Left ventricle myocardium superior (tissue), 1 donor: ENCODE data around the gene BCAS4. TPM values are rescaled to one million over a fixed set of nuclear protein-coding genes. Genes with fewer than 3 reads are reported as not detected.

Experiments
- ATAC-seq: fragments of 200-7000 bp; cut with Tn5 transposase; one replicate; pipeline ENCODE4 v1.9.1; 2020; ENCODE audit warnings: mild to moderate bottlenecking, moderate library complexity
- DNase-seq: peaks from one replicate; pipeline ENCODE4 v3.0.0-alpha.2; 2020
- intact Hi-C: fragments of 100-400 bp; cut with micrococcal nuclease; formaldehyde crosslinking; loops from one replicate; pipeline ENCODE4 v1.11.0; 2022
- total RNA-seq: library from RNA; stranded (reverse); fragmentation: NEBNext Ultra II Directional; extraction: Animal tissue kit (Norgen Biotek cat#: 25700); gene quantifications from one replicate; pipeline ENCODE4 v1.2.1, GENCODE V29; 2021
- donor health status: DM: no; HTN: yes; CAD: no; lungs with severe emphysema.

The BCAS4 gene
- total RNA-seq, 1 donor from 2014 or later, result 3.2 TPM

DNA sequence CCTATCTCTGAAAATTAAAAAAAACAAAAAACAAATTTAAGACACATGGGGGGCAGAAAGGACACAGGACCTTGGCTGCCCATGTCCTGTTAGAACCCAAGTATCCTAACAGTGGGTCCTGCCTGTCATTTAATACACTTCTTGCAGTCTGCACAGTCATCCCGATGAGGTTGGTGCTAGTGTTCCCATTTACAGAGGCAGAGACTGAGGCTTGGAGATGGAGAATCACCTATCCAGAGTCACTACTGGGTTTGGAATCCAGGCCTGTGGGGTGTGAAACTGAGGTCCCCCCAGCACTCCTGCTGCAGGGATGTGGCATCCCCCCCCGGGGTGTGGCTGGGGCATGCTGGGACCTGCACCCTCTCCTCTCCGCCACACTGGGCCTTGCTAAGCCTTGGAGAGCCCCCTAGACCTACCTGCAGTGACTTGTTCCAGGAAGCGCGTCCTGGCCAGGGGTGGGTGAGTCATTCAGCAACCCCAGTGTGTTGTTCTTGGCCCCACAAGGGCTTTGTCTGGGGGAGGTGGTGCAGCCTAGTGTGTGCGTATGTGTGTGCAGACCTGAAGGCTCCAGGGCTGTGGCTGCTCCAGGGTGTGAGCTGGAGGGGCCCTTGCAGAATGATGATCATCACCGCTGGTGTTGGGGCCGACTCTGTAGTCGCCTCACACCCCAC lies 49.7 kb downstream of the BCAS4 start:
- DNase-seq (no peak), ATAC-seq (no peak)
- intact Hi-C loops, result no loop called here

DNA sequence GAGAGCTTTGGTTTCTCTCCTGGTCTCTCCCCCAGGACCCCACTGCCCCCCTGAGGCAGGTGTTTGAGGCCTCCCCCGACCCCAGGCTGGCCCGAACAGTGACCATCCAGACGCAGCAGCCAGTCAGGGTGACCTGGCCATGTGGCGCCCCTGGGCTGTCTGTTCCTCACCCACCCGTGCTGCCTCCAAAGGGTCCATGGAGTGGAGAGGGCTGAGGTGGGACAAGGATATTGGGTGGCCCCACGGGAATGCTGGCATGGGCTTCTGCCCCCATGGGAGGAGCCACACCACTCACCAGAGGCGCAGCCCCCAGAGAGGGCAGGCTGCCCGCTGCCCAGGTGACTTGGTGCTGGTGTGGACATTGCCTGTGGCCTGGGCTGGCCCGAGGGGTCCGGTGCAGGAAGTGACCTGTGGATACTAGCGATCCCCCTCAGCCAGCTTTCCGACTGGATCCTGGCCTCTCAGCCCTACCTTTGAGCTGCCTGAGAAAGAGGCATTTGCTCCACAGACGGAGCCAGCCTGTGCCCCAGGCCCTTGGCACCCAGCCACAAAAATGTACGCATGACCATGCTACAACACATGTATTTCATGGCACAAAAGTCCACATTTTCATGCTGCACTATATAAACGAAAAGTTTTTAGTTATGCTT lies 50.8 kb downstream of the BCAS4 start:
- ATAC-seq (no peak), DNase-seq (no peak)
- intact Hi-C loops, result no loop called here

DNA sequence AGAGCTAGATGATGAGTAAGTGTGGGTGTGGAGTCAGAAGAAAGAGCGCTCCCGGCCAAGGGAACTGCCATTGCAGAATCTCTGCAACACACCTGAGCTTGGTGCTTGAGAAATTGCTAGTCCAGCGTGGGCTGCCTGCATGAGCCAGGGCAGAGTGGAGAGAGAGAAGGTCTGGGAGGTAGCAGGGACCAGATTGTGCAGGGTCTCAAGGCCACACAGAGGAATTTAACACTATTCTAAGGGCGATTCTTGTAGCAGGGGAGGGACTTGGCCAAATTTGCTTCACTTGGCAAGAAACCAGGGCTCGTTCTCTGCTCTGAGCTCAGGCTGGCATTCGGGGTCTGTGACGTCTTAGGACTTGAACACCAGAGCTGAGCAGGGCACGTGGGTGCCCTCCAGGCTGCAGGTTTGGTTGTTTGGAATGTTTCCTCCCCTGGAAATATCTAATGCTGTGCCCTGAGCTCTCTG lies 53.5 kb downstream of the BCAS4 start:
- intact Hi-C loops, result no loop called here
- DNase-seq (peak; percentile 47), ATAC-seq (peak; percentile 83)

DNA sequence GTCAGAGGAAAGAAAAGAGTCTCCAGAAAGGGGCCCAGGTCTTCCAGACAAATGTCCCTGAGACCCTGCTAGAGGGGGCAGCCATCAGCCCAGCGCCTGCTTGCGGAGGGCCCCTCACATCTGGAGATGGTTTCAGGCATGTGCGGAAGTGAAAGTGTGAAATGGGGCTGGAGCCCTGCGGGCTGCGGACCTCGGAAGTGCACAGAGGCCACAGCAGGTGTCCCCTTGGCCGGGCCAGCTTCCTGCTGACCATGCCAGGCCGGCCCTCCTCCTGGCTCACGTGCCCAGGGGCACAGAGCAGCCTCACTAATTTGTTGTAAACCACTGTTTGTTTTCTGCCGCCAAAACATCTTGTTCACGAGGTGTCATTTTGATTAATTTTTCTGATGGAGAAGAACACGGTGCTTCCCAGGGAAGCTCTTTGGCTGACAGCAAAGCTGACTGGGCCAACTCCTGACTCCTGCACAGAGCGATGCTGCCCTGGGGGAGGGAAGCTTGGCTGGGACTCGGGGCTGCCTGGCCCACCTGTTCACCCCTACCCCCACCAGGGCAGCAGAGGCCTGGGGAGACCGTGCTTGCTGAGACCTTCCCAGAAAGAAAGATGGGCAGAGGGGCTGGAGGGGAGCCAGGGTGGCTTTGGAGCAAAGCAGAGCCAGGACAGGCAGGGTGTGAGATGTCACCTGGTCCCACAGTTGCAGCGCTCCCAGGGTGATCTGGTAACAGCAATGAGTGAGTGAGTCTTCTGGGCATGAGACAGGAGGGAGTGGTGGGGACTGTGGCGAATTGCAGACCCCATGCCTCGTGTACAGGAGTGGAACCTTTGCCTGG lies 54.2 kb downstream of the BCAS4 start:
- ATAC-seq (peak; percentile 68), DNase-seq (peak; percentile 41)
- intact Hi-C loops, result no loop called here

DNA sequence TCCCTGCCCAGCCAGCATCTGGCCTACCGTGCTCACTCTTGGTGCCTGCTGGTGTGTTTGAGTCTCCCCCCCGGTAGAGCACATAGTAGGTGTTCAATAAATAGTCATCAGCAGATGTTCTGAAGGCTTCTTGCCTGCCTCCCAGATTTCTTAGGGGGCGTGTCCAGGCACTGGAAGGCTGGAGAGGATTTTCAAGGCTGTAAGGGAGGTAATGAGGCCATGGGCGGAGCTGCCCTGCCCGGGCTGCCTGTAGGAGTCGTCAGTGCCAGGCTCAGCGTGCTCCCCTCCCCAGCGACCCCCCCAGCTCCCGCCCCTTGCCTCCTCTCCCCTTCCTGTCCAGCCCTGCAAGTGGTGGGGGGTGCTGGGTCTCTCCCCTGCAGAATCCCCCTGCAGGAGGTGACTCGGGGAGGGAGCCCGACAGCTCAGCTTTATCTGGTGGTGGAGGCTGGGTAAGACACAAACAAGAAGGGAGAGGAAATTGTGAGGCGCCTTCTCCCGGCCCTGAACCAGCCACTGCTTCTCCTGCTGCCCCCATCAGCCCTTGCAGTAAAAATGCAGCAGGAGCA lies 55.9 kb downstream of the BCAS4 start:
- ATAC-seq, result no peak
- DNase-seq, result no peak
- intact Hi-C loops, result no loop called here

DNA sequence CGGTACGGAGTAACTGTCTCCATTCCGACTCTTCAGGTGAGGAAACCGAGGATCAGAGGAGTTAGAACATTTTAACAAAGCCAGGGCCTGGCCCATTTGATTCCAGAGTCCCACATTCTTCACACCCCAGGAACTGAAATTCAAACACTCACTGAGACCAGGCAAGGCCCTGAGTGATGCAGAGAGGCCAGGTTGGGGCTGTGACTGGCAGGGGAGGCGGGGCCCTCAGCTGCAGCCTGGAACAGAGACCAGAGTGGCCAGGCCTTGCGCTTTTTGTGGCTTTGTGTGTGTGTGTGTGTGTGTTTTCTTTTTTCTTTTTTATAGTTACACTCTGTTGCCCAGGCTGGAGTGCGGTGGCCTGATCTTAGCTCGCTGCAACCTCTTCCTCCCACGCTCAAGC lies 57.2 kb downstream of the BCAS4 start:
- ATAC-seq (no peak), DNase-seq (no peak)
- intact Hi-C loops, result no loop called here

DNA sequence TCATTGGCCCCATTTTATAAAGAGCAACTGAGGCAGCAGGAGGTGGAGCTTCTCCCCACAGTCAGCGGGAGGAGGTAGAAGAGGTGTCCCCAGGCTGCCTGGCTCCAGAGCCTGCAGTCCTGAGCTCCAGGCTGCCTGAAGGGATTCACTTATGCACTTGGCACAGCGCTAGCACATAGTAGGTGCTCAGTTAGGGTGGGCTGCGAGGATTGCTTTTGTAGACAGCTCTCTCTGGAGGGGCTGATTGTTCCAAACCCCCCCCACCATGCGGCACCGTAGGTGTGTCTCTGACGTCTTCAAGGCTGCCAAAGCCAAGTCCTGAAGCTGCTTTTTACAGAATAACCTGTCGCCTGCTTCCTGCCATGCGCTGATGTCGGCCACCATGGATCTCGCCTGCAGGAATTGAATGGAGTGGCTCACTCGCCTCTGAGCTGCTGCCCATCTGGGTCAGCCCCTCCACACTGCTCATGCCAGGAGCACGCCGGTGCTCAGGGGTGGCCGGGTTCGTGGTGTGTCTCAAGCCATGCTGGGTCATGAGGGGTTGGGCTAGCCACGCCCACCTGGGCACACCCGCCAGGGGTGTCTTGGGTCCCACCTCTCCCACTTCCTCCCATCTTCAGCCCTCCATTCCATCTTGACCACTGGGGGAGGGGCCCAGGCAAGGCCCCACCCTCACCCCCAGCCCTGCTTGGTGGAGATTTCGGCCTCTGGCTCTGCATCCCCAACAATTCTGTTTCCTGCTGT lies 59.8 kb downstream of the BCAS4 start:
- intact Hi-C loops, result no loop called here
- ATAC-seq (no peak), DNase-seq (no peak)

DNA sequence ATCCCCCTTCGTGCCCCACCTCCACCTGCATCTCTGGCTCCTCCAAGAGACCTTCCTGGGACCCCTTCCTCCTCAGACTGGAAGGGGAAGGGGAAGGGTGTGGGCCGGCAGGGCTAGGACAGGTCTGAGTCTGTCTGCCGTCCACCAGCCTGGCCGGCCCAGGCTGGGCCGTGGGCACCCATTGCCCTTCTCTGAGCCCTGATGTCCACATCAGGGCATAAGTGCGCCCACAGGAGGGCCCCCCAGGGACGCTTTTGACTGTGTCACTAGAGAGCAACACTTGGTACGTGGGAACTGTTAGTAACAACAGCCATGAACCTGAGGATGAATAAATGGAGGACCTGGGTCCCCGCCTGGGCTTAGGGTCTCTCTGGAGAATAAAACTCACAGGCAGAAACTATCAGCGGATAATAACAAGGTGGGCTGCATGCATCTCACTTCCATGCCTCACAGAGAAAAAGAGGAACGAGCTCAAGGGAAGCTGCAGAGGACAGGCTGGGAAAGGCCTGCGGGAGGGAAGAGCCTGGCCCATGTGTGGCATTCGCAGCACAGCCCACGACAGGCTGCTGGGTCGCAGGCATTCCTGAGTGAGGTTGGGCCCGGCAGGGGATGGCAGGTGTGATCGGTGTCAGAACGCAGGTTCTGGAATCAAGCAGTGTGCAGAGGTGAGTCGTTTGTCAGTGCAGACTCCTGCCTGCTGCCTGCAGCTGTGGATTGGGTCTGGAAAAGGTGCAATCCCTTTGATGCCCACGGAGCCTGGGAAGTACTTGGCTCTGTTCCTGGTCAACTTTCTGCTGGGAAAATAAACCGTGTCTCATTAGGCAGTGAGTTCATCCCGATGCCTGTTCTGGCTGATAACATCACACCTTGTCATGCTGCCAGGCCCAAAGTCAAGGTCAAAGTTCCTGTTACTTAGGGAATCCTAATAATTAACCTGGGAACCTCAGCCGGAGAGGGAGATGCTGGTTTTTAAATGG lies 60.9 kb downstream of the BCAS4 start:
- ATAC-seq (no peak), DNase-seq (no peak)
- intact Hi-C loops, result no loop called here

DNA sequence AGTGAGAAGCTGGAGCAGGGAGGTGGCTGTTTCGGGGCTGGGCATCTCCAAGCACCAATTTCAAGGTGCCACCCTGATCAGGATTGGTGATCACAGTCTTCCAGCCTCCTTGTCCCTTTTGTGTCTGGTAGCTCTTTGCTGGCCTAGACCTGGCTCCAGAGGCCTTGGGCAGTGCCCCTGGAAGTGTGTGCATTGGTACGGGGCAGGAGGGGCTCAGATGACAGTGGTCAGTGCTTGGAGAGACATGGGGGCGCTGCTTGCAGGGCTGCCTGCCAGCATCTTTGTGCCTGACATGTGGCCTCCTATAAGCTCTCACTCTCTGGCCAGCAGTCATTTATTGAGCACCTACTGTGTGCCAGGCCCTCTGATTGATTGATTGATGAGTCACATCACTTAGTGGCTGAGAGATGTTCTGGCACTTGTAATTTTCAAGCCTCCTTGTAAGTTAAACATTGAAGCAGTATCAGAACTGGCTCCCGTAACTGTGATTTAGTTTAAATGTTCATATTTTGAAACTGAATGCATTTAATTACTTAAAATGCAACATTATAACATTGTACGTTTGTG lies 61.7 kb downstream of the BCAS4 start:
- ATAC-seq, result no peak
- DNase-seq, result no peak
- intact Hi-C loops, result no loop called here

DNA sequence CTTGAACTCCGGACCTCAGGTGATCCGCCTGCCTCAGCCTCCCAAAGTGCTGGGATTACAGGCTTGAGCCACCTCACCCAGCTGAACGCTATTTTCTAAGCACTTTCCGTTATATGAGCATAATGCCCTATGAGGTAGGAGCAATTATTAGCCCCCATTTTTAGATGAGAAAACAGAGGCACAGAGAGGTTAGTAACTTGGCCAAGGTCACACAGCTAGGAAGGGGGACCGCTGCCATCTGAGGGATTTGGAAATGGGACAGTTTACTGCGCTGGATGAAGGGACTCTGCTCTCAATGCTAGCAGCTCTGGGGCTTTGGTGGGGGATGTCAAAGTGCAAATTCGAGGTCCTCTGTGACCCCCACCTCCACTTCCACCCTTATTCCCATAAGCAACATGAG lies 62.5 kb downstream of the BCAS4 start:
- DNase-seq (no peak), ATAC-seq (no peak)
- intact Hi-C loops, result no loop called here

DNA sequence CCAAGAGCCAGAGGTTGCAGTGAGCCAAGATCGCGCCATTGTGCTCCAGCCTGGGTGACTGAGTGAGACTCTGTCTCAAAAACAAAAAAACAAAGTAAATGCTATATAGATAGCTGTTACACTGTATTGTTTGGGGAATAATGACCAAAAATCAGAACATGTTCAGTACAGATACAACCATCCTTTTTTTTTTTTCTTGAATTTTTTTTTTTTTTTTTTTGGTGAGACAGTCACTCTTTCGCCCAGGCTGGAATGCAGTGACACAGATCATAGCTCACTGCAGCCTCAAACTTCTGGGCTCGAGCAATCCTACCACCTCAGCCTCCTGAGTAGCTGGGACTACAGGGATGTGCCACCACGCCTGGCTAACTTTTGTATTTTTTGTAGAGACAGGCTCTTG lies 63.7 kb downstream of the BCAS4 start:
- intact Hi-C loops, result no loop called here
- DNase-seq (no peak), ATAC-seq (no peak)

DNA sequence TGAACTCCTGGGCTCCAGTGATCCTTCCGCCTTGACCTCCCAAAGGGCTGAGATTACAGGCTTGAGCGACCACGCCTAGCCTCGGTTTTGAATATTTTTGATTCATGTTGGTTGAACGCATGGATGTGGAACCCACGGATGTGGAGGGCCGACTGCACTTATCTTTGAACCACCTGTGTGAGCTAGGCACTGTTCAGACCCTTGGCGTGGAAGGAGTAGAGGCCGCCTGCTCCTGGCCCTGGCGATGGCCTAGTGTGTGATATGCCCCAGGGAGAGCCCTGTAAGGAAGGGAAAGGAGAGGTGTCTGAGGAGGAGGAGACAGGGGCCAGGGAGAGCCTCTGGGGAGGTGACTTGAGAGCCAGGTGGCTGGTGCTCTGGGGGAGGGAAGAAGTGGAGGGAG lies 64.3 kb downstream of the BCAS4 start:
- ATAC-seq, result no peak
- DNase-seq, result no peak
- intact Hi-C loops, result no loop called here

DNA sequence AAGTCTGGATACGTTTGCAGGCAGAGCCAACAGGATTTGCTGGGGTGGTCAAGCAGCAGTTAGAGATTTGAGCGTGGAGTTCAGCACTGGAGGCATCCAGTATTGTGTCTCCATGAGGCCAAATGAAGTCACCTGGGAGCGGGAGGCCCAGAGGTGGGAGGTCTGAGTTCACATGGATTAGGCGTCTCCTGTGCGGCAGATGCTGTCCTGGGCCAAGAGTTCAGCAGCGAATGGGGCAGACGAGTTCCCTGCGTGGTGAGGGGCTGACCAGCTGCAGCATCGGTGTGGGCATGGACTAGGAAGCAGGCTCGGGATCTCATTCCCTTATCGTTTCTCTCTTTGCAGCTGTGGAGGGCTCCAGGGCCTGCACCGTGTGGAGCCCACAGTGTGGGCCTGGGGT lies 66.2 kb downstream of the BCAS4 start:
- no peak for ATAC-seq
- intact Hi-C loops, result no loop called here
- no peak for DNase-seq

DNA sequence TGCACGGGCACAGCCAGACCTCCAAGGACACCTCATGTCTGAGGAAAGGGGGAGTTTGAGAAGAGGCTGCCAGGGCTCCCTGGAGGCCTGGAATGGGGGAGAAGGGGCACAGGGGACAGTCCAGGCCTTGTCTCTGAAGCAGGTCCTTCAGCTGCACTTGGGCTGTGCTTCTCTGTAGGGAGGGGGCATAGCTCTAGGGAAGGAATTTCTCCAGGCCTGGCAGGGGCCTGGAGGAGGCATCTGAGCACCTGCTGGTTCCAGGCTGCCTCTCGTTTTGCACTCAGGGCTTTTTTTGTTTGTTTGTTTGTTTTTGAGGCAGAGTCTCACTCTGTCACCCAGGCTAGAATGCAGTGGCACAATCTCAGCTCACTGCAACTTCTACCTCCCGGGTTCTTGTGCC lies 67.7 kb downstream of the BCAS4 start:
- no peak for ATAC-seq
- intact Hi-C loops, result no loop called here
- DNase-seq, result no peak

DNA sequence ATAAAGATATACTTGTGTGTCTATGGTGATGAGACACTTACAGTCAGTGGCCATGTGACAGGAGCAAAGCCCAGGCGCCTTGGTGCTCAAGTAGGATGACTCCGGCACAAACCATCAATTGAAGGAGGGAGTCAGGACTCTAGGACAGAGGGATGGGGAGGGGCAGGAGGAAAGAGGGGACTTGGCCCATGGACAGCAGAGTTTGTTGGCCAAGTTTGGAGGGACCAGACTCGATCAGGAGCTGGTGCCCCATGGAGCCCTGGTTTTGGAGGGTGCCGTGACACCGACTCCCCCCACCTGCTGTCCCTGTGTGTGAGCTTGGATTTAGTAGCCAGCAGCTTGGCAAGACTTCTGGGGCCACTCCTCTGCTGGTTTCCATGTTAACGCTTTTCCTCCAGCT lies 70.3 kb downstream of the BCAS4 start:
- ATAC-seq (no peak), DNase-seq (no peak)
- intact Hi-C loops, result no loop called here

DNA sequence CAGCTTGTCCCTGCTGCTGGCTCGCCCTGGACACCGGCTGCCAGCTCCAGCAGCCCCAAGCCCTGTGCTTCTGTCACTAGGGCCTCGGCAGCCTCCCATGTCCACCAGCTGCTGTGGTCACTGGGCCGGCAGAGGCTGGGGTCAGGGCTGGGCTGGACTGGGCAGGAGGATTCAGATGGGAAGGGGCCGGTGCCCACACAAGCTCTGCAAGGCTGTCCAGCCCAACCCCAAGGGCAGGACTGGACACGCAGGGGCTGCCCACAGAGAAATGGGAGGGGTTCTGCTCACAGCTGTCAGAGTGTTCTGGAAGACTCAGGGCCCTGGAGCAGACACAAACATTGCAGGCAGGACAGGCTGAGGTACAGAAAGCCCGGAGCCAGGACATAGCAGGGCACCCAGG lies 70.7 kb downstream of the BCAS4 start:
- ATAC-seq (no peak), DNase-seq (no peak)
- intact Hi-C loops, result no loop called here

DNA sequence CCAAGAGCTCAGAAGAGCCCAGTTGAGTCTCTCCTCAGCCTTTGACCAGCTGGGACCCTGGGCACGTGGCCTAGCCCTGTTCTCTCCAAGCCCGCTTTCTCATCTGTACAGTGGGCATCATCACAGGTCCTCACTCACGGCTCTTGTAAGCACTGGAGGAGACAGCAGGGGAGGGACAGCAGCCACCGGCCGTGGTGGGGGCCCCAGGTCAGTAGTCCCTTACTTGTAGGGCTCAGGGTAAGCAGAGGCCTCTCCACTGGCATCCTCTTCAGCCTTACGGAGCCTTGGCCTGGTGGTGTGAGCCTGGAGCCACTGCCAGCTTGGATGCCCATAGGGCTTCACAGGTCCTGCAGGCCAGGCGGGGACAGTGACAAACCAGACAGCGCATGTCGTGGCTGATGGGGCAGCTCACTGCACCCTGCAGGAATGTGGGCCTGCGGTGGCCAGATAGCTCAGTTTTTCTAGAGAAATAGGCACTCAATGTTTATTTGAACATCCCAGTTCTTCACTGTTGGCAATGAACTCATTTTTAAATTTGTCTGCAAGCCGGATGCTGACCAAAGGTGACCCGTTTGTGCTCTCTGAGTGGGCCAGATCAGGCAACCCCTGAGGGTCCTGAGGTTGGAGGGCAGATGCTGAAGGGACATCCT lies 71.3 kb downstream of the BCAS4 start:
- ATAC-seq (no peak), DNase-seq (no peak)
- intact Hi-C loops, result no loop called here

DNA sequence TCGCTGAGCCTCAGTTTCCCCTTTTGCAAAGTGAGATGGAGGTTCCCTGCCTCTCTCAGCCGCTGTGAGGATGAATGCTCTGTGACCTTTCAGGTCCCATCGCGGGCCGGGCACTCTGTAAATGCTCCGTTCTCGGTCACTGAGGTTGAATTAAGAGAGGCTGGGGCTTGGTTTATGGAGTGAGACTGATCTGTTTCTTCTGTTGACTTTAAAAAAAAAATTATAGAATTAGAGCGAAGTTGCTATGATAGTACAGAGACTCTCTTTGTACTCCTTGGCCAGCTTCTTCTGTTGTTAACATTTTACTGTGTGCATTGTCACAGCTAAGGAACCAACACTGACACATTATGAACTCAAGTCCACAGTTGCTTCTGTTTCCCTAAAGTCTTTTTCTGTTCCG lies 72.0 kb downstream of the BCAS4 start:
- DNase-seq (no peak), ATAC-seq (no peak)
- intact Hi-C loops, result no loop called here
